VCaP (cell line): ENCODE data around the gene KIFC3.

Source experiments
- H3K27ac ChIP-seq: fragments of 450-650 bp; 2 replicates; pipeline ENCODE4 v1.5.1; 2017
- TF ChIP-seq, protein P1 (sequence below): fragments of 450-650 bp; conservative IDR thresholded peaks from 2 replicates; pipeline ENCODE4 v1.5.1; 2017; ENCODE audit warnings: mild to moderate bottlenecking, moderate library complexity

KIFC3 gene

DNA sequence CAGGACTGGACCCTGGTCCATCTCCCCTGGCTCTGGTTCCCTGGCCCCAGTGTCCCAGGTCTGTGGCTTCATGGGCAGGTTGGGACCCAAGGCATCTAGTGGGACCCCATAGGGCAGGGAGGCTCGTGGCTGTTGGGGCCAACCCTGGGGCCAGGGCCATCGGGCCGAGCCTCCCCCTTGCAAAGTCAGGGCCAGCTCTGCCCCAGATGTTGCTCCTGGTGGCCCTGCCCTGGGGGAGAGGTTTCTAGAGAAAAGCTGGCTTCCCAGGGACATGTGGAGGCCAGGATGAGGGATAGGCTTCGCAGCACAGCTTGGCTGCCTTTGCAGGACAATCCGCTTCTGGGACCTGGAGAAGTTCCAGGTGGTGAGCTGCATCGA, 50.1 kb downstream of the KIFC3 start:
- TF ChIP-seq, protein P1, sequence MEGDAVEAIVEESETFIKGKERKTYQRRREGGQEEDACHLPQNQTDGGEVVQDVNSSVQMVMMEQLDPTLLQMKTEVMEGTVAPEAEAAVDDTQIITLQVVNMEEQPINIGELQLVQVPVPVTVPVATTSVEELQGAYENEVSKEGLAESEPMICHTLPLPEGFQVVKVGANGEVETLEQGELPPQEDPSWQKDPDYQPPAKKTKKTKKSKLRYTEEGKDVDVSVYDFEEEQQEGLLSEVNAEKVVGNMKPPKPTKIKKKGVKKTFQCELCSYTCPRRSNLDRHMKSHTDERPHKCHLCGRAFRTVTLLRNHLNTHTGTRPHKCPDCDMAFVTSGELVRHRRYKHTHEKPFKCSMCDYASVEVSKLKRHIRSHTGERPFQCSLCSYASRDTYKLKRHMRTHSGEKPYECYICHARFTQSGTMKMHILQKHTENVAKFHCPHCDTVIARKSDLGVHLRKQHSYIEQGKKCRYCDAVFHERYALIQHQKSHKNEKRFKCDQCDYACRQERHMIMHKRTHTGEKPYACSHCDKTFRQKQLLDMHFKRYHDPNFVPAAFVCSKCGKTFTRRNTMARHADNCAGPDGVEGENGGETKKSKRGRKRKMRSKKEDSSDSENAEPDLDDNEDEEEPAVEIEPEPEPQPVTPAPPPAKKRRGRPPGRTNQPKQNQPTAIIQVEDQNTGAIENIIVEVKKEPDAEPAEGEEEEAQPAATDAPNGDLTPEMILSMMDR = no peak
- H3K27ac ChIP-seq = no peak overlapping the region

DNA sequence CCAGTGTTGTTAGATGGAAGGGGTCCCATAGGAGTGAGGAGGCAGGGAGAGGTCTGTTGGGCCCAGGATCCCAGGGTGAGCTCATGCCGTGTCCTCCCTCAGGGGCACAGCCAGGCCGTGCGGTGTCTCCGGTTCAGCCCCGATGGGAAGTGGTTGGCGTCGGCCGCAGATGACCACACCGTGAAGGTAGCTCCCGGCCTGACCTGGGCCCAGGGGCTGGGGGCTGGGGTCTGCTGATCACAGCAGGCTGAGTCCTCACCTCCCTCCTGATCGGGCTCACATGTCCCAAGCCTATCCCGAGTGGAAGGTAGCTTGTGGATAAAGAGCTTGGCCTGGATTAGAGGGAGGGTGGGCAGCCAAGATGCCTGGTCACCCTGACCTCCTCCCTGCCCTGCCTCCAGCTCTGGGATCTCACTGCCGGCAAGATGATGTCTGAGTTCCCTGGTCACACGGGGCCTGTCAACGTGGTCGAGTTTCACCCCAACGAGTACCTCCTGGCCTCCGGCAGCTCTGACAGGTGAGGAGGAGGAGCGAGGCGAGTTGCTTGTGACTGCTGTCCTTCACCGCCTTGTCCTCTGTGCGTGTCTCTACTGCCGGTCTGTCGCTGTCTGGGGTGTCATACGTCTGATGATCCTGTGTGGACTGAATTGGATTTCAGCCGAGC, 50.6 kb downstream of the KIFC3 start:
- TF ChIP-seq, protein P1 = no peak
- H3K27ac ChIP-seq = no peak overlapping the region

DNA sequence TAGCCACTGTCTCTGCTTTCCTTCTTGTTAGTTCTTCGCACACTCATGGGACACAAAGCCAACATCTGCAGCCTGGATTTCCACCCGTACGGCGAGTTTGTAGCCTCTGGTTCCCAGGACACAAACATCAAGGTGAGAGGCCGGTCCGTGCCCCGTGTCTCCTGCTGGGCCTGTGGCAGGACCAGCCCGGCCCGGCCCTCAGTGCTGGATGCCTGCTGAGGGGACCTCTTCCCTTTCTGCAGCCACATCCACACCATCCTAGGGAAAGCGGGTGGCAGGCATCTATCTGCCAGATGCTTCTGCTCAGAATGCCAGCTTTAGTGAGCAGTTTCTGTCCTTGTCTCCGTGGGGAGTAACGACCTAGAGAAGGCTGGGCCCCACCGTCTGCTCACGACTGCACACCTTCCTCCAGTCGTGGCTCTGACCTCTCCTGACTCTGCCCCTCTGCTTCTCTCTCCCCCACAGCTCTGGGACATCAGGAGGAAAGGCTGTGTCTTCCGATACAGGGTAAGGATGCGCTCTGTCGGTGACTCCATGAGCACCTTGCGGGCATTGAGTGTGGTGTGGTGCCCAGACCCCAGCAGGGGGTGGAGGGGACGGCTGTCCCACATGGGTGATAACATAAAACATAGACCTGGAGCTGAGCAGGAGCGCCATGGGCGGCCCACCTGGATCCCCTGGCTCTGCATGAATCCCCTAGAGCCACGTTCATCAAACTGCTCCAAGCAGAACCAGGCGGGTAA, 51.3 kb downstream of the KIFC3 start:
- TF ChIP-seq, protein P1 = no peak
- H3K27ac ChIP-seq = no peak overlapping the region

DNA sequence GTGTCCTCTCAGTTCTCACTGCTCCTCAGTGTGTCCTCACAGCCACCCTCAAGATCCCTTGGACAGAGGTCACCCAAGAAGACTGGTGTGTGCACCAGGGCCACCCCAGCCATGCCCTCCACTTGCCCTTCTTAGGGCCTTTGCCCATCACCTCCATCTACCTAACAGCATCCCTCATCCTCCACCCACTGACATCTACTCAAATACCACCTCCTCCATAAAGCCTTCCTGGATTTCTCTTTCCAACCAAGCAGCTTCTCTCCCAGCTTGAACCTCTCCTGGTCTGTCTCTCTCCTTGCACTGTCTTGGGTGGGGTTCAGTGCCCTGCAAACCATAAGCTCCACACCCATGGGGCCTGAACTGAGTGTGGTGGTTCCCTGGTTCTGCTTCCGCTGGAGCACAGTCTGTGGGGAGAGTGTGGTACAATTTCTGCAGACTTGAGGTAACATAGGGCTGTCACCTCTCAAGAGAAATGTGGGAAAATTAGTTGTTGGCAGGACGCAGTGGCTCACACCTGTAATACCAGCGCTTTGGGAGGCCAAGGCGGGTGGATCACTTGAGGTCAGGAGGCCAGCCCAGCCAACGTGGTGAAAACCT, 52.3 kb downstream of the KIFC3 start:
- TF ChIP-seq, protein P1 = no peak
- H3K27ac ChIP-seq = no peak overlapping the region

DNA sequence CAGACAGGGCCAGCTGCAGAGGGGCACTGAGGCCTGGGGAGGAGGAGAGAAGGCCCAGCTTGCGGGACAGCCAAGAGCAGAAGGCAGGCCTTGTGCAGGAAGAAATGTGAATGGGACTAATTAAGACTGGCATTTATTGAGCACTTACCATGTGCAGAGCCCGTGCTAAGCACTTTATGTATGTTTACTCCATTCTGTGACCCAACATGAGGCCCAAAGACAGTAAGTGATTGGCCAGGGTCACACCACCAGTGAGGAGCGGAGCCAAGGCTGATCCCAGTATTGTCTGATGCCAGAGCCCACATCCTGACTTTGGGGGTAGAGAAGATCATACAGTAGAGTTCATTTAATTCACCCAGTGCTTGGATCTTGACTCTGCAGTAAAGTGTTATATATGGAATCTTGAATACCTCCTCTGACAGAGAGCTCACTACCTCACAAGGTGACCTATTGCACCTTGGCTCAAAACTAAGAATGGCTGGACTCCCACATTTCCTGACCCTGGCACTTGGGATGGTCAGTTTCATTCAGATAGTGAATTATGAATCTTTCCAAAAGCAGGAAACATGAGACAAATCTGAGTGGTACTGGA, 53.1 kb downstream of the KIFC3 start:
- no peak overlapping the region for H3K27ac ChIP-seq
- TF ChIP-seq, protein P1 = no peak

DNA sequence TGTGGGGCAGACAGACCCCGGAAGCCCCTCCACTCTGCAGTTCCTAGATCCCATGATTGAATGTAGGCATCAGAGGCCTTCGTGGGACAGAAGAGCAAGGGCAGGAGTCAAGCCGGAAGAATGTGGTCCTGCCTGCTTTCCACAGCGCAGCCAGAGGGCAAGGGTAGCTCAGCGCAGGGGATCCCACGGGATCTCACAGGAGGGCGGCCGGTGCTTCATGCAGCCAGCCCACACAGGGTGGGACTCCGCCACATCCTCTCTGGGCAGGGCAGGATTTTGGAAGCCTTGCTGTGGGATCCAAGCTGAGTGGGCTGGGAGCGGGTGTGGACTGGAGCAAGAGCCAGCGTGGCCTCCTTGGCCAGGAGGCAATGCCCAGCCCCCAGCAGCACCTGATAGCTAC, 53.7 kb downstream of the KIFC3 start:
- no peak overlapping the region for H3K27ac ChIP-seq
- TF ChIP-seq, protein P1 = no peak

DNA sequence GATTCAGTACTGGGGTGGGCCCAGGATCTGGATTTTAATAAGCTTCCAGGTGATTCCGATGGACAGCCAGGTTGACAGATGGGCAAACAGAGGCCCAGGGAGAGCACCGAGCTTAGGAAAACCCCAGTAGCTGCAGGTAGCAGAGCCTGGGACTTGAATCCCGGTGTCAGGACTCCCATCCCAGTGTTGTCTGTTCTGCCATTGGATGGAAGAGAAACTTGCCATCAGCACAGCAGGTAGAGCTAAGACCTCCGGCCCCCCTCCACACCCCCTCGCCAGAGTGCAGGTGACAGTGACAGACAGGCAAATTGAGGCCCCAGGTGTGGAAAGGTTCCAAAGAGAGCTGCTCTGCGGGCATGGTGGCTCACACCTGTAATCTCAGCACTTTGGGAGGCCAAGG, 54.3 kb downstream of the KIFC3 start:
- TF ChIP-seq, protein P1 = no peak
- H3K27ac ChIP-seq = no peak overlapping the region
